A549 (cell line): ENCODE measurements around the gene PRR23E. TPM values are rescaled to one million over a fixed set of nuclear protein-coding genes. Genes with fewer than 3 reads are reported as not detected.

ENCODE experiments used
- ATAC-seq, 2 experiments: fragments of 200-7000 bp in 1 of 2; fragments of >200 bp in 1 of 2; cut with Nextera tagmentation in 1 of 2; cut with Tn5 transposase in 1 of 2; 3 replicates each; pipeline versions ENCODE4 v1.8.0 to v1.9.1; 2018 to 2020; ENCODE audit warnings: mild to moderate bottlenecking in 1 of 2, moderate library complexity in 1 of 2
- CTCF ChIA-PET: fragments of 300-600 bp; sonication (Branson Sonifier 250); formaldehyde crosslinking; extraction: SDS; loops from one replicate; lab custom pipeline; 2021; ENCODE audit warnings: antibody characterized with exemption, inconsistent platforms; lab: Yijun Ruan, JAX
- POLR2A ChIA-PET: fragments of 350-600 bp; formaldehyde crosslinking; extraction: SDS; loops from one replicate; lab custom pipeline; 2021; ENCODE audit warnings: antibody characterized with exemption, inconsistent platforms; lab: Yijun Ruan, JAX
- DNase-seq, 2 experiments: peaks; one replicate each; pipeline versions ENCODE4 v3.0.0 to v3.0.0-alpha.2; 2011 to 2016; ENCODE audit warnings: low read depth in 1 of 2, low spot score in 1 of 2
- FAIRE-seq: peaks from 2 replicates; lab custom pipeline; 2011; peaks lifted over from hg19 to GRCh38; lab: Jason Lieb, UNC
- H3K27ac ChIP-seq, 2 experiments: fragments of >200 bp; sonication (Bioruptor Twin); formaldehyde crosslinking; 3 replicates each; pipeline ENCODE4 v1.5.1; 2016 to 2017
- H3K4me1 ChIP-seq: fragments of >200 bp; sonication (Bioruptor Twin); formaldehyde crosslinking; 3 replicates; pipeline ENCODE4 v1.6.1; 2016
- H3K4me2 ChIP-seq: fragments of >200 bp; sonication (Bioruptor Twin); formaldehyde crosslinking; 3 replicates; pipeline ENCODE4 v1.6.1; 2016
- H3K4me3 ChIP-seq: fragments of >200 bp; sonication (Bioruptor Twin); formaldehyde crosslinking; 3 replicates; pipeline ENCODE4 v1.5.1; 2016
- H3K9me3 ChIP-seq: fragments of >200 bp; sonication (Bioruptor Twin); formaldehyde crosslinking; 3 replicates; pipeline ENCODE4 v1.6.1; 2016
- ATOH8 ChIP-seq: fragments of 250-450 bp; sonication (Bioruptor Pico); IDR thresholded peaks from 2 replicates; pipeline ENCODE4 v1.5.0; 2020; ENCODE audit warnings: low read depth, mild to moderate bottlenecking, moderate library complexity
- CBX8 ChIP-seq: fragments of 200-600 bp; sonication (generic); IDR thresholded peaks from 2 replicates; pipeline ENCODE4 v1.6.1; 2016
- E2F6 ChIP-seq: IDR thresholded peaks from 2 replicates; pipeline ENCODE4 v1.6.1; 2012; ENCODE audit warnings: low read depth, borderline replicate concordance
- EHF ChIP-seq: fragments of 250-450 bp; sonication (Bioruptor Pico); IDR thresholded peaks from 2 replicates; pipeline ENCODE4 v1.5.0; 2020; ENCODE audit warnings: mild to moderate bottlenecking
- EP300 ChIP-seq, 2 experiments: fragments of >200 bp; sonication (Bioruptor Twin); formaldehyde crosslinking; IDR thresholded peaks; 2 replicates in 1 of 2; 3 replicates in 1 of 2; pipeline ENCODE4 v1.6.1; 2016 to 2017
- ESRRA ChIP-seq: fragments of 150-350 bp; IDR thresholded peaks from 2 replicates; pipeline ENCODE4 v1.6.1; 2014; ENCODE audit warnings: mild to moderate bottlenecking, low read length, borderline replicate concordance
- HMGXB4 ChIP-seq: fragments of 250-450 bp; sonication (Bioruptor Pico); IDR thresholded peaks from 2 replicates; pipeline ENCODE4 v1.5.0; 2021; ENCODE audit warnings: mild to moderate bottlenecking, moderate library complexity, borderline replicate concordance
- HOXB13 ChIP-seq: fragments of 250-450 bp; sonication (Bioruptor Pico); IDR thresholded peaks from 2 replicates; pipeline ENCODE4 v1.5.0; 2020; ENCODE audit warnings: low read depth, mild to moderate bottlenecking, moderate library complexity
- JUN ChIP-seq, 2 experiments: fragments of >200 bp; sonication (Bioruptor Twin); formaldehyde crosslinking; IDR thresholded peaks; 2 replicates in 1 of 2; 3 replicates in 1 of 2; pipeline ENCODE4 v1.6.1; 2016 to 2017
- MAFK ChIP-seq: fragments of 450-650 bp; IDR thresholded peaks from 2 replicates; pipeline ENCODE4 v1.6.1; 2014; ENCODE audit not compliant: partially characterized antibody
- REST ChIP-seq: fragments of 200-600 bp; sonication (generic); IDR thresholded peaks from 2 replicates; pipeline ENCODE4 v1.6.1; 2016; ENCODE audit warnings: antibody characterized with exemption, mild to moderate bottlenecking, moderate library complexity
- TFCP2L1 ChIP-seq: fragments of 250-450 bp; sonication (Bioruptor Pico); IDR thresholded peaks from 2 replicates; pipeline ENCODE4 v1.5.0; 2021; ENCODE audit warnings: mild to moderate bottlenecking
- ZNF302 ChIP-seq: fragments of 250-450 bp; sonication (Bioruptor Pico); IDR thresholded peaks from 2 replicates; pipeline ENCODE4 v1.9.0; 2021; ENCODE audit warnings: inconsistent platforms, mild to moderate bottlenecking, moderate library complexity
- WGBS: methylation state at CpG from one replicate; pipeline ENCODE4 v1.1.6; 2017; ENCODE audit errors: missing lambda C conversion rate; 5-methylcytosine and 5-hydroxymethylcytosine counted together
- polyA plus RNA-seq, 4 experiments: library from polyadenylated mRNA; depleted of rRNA in 3 of 4; stranded (reverse); fragments of >200 nt; fragmentation: RNase III in 1 of 4; extraction: RNeasy Plus Mini Kit Qiagen cat#74134 plus additional on column Dnase treatment in 1 of 4; gene quantifications; 2 replicates in 3 of 4; 3 replicates in 1 of 4; pipeline ENCODE4 v1.2.3, GENCODE V29; 2011 to 2017

The PRR23E gene
- polyA plus RNA-seq, 2 of the 4 experiments (the other 2 are of a cell fraction), result not detected

- CTCF ChIA-PET, result no interaction called here
- FAIRE-seq, result no peak
- no peak for ATAC-seq
- whole genome bisulfite sequencing, result 11% methylated on average over 2 of the region's 2 CpGs
- no peak for DNase-seq
- no peaks in the 10 kb centered on the region for H3K9me3 ChIP-seq
- TF ChIP-seq MAFK (no peak), ESRRA (no peak), HMGXB4 (CRISPR knock-in tag) (no peak), TFCP2L1 (no peak), CBX8 (no peak), E2F6 (no peak), EP300 (IDR thresholded peaks at IDR 0.05) (no peak), JUN (IDR thresholded peaks at IDR 0.05) (no peak)
- TF ChIP-seq, all 56 proteins: peak for 0
- Histone ChIP-seq H3K4me3 (no peak overlapping the region), H3K4me2 (no peak overlapping the region), H3K27ac (no peak overlapping the region), H3K4me1 (no peaks in the 10 kb centered on the region)
- POLR2A ChIA-PET, result no interaction called here
Measured at GRCh38 chr3:127161973-127162579, 30.9 kb upstream of the PRR23E start.

- CTCF ChIA-PET, result interaction anchor here (1.5 kb wide), 1 partner anchor 14 kb away, joined by 4 read pairs; no protein-coding TSS in a partner anchor
Measured at GRCh38 chr3:127162947-127163645, 29.8 kb upstream of the PRR23E start.

GRCh38 chr3:127164615-127165014 lies 28.3 kb upstream of the PRR23E start:
- no peak for ATAC-seq
- H3K4me1 ChIP-seq, result no peaks in the 10 kb centered on the region
- CTCF ChIA-PET, result no interaction called here
- TF ChIP-seq MAFK, result no peak
- no peak for TF ChIP-seq ATOH8 (CRISPR knock-in tag)
- no peak for TF ChIP-seq EHF (CRISPR knock-in tag)
- no peak for TF ChIP-seq ZNF302 (CRISPR knock-in tag)
- TF ChIP-seq E2F6, result no peak
- TF ChIP-seq, all 56 proteins: peak for 0
- FAIRE-seq (no peak), DNase-seq (no peak)
- WGBS, result 0% methylated on average over 4 of the region's 5 CpGs
- Histone ChIP-seq H3K4me3 (no peak overlapping the region), H3K9me3 (no peaks in the 10 kb centered on the region), H3K4me2 (no peak overlapping the region), H3K27ac (no peak overlapping the region)
- POLR2A ChIA-PET, result no interaction called here

More at GRCh38 chr3:127162947-127163645, 29.8 kb upstream of the PRR23E start:
- H3K27ac ChIP-seq, result no peak overlapping the region
- POLR2A ChIA-PET, result no interaction called here
- WGBS, result 18% methylated on average over 12 of the region's 15 CpGs
- no peak overlapping the region for H3K4me3 ChIP-seq
- no peaks in the 10 kb centered on the region for H3K9me3 ChIP-seq
- no peak for ATAC-seq
- peak; percentile 88 for TF ChIP-seq REST
- no peak for TF ChIP-seq HOXB13 (CRISPR knock-in tag)
- FAIRE-seq, result no peak
- no peaks in the 10 kb centered on the region for H3K4me1 ChIP-seq
- H3K4me2 ChIP-seq, result no peak overlapping the region
- no peak for DNase-seq
